ENCODE measurements around the gene SLC35D2.
"Not testable (repeated sequence)": the region's sequence is repeated elsewhere in the genome, so short reads cannot be mapped to it uniquely, and the experiment has no call there.

The SLC35D2 gene

GRCh38 chr9:96361668-96362067 is 21.8 kb downstream of the SLC35D2 start:
- no peak for DNase-seq (ENCODE audit: low read depth in 3 of 3)

- no peak for DNase-seq (ENCODE audit: low read depth in 3 of 3)
Measured at GRCh38 chr9:96360976-96361375, 22.5 kb downstream of the SLC35D2 start.

GRCh38 chr9:96360523-96360922 is 23.0 kb downstream of the SLC35D2 start:
- not testable (repeated sequence) for DNase-seq (ENCODE audit: low read depth in 3 of 3)

DNA sequence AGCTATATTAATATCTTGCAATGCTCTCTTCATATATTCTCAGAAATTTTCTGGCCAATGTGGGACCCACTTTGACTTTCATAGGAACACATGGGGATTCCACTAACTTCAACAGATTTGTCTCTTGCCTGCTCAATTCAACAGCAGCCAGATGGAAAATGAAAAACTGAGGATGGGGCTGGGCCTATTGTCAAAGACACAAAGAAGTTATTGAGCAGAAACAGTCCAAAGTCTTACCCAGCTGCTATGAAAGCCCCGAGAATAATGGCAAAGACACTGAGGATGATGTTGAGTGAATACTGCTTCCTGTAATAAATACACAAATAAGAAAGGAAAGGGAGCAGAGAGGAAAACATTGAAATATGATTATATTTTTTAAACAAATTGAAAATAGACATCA is 32.6 kb downstream of the SLC35D2 start:
- no peak for DNase-seq (ENCODE audit: low read depth in 3 of 3)

GRCh38 chr9:96348261-96348660 is 35.2 kb downstream of the SLC35D2 start:
- DNase-seq (ENCODE audit: low read depth in 3 of 3) = no peak

GRCh38 chr9:96345551-96345950 is 38.0 kb downstream of the SLC35D2 start:
- DNase-seq (ENCODE audit: low read depth in 3 of 3) = no peak

GRCh38 chr9:96344458-96345180 is 38.9 kb downstream of the SLC35D2 start:
- no peak for DNase-seq (ENCODE audit: low read depth in 3 of 3)

GRCh38 chr9:96343515-96344360 is 39.8 kb downstream of the SLC35D2 start:
- DNase-seq (ENCODE audit: low read depth in 3 of 3) = no peak

- DNase-seq (ENCODE audit: low read depth in 3 of 3) = no peak
Measured at GRCh38 chr9:96342571-96343245, 40.8 kb downstream of the SLC35D2 start.

DNA sequence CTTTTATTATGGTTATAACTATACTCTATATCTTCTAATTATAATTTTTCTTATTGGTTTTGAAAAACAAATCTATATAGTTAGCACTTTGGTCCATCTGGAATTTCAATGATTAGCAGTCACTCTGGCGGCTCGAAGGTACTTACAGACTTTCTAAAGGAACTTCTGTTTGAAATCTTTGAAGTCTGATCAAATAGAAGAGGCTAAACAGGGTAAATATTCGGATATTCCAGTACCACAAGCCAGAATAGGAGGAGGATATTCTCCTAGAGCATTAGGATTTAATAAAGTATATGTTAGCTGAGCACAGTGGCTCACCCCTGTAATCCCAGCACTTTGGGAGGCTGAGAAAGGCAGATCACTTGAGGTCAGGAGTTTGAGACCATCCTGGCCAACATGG is 42.8 kb downstream of the SLC35D2 start:
- no peak for DNase-seq (ENCODE audit: low read depth in 3 of 3)

DNA sequence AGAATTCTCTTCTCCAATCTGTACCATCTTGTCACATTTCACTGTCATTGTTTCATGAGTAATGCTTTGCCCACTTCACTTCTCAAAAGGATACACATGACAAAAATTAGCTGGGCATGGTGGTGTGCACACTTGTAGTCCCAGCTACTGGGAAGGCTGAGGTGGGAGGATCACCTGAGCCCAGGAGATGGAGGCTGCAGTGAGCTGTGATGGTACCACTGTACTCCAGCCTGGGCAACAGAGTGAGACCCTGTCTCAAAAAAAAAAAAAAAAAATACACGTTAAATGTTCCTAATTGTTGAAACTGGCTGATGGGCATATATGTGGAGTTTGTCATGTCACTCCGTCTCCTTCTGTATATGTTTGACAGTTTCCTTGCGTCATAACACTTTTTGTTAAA is 45.2 kb downstream of the SLC35D2 start:
- DNase-seq (ENCODE audit: low read depth in 3 of 3) = no peak

DNA sequence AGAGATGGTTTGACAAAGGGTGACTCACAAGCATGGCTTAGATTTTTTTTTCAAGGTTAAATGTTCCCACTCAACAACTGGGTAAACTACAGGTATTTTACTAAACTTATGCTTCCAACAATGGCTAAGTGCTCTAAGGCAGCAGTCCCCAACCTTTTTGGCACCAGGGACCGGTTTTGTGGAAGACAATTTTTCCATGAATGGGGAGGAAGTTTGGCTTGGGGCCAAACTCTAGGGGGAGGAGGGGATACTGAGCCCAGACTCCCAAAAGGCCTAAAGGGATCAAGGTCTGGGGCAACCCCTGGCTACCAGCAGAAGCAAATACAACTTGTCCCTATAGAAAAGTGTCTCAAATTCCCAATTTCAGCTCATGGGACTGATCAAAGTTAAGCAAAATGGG is 49.6 kb downstream of the SLC35D2 start:
- no peak for DNase-seq (ENCODE audit: low read depth in 3 of 3)

DNA sequence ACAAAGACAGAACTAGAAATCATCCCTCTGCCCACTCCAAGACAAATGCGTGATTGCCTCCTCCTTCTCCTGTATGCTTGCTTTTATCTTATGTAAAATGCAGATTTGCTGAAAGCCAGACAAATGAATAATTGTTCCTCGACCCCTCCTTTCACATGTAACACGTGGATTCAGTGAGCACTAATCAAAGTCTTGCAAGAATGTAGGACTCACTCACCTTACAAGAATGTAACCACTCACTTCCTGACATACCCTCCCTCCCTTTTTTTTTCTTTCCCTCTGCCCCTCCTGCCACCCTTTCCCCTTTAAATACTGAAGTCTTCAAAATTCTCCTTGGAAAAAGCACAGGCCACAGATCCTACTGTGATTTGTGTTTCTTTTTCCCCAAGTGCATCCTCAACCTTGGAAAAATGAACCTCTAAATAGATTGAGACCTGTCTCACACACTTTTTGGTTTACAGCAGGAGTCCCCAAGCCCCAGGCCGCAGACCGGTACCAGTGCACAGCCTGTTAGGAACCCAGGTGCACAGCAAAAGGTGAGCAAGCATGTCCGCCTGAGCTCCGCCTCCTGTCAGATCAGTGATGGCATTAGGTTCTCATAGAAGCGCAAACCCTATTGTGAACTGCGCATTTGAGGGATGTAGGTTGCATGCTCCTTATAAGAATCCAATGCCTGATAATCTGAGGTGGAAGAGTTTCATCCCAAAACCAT is 52.1 kb downstream of the SLC35D2 start:
- no peak for DNase-seq (ENCODE audit: low read depth in 3 of 3)

DNA sequence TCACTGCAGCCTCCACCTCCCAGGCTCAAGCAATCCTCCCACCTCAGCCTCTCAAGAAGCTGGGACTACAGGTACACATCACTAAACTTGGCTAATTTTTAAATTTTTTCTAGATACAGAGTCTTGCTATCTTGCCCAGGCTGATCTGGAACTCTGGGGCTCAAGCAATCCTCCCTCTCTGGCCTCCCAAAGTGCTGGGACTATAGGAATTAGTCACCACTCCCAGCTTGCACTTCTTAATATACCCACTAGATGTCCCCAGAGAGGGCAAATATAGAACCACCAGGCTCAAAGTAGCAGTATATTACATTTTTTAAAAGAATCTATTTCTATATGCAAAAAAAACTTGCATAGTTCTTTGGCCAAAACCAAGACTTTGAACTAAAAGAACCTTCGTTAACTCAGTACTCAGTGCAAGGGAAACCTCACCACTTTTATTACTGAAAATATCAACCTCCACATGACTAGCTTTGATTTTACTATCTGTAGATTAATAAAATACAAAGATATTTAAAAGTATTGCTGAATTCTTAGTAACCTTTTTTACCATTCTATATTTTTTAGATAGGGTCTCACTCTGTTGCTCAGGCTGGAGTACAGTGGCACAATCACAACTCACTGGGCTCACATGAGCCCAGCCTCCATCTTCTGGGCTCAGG is 55.7 kb downstream of the SLC35D2 start:
- peak in 2 of 3 experiments; percentile 14 to 29 for DNase-seq (ENCODE audit: low read depth in 3 of 3)

- DNase-seq (ENCODE audit: low read depth in 3 of 3) = no peak
Measured at GRCh38 chr9:96323169-96323568, 60.3 kb downstream of the SLC35D2 start.

DNA sequence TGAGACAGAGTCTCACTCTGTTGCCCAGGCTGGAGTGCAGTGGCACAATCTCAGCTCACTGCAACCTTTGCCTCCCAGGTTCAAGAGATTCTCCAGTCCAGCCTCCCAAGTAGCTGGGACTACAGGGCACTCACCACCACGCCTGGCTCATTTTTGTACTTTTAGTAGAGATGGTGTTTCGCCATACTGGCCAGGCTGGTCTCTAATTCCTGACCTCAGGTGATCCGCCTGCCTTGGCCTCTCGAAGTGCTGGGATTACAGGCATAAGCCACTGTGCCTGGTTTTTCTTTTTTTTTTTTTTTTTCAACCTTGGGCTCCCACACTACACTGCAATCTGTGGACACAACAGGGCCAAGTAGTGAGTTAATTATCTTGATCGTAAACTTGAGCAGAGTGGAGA is 60.8 kb downstream of the SLC35D2 start:
- DNase-seq (ENCODE audit: low read depth in 3 of 3) = not testable (repeated sequence)

GRCh38 chr9:96322210-96322609 is 61.3 kb downstream of the SLC35D2 start:
- DNase-seq (ENCODE audit: low read depth in 3 of 3) = not testable (repeated sequence)

DNA sequence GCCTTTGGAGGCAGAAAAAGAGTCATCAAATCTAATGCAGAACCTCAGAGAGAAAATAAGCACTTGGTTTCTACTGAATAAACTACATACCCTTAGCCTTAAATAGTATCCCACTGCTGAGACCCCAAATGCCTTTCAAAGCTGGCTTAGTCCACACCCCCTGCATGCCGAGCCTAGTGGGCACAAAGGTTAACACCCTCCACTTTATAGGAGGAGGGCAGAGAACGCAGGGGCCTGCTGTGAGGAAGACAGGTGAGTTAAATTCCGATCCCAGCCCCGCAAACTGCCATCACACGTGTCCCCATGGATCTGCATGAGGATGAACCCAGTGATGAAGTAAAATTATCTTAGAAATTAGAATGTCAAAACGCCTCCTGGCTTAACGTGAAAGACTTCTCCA is 62.0 kb downstream of the SLC35D2 start:
- DNase-seq (ENCODE audit: low read depth in 3 of 3) = no peak

DNA sequence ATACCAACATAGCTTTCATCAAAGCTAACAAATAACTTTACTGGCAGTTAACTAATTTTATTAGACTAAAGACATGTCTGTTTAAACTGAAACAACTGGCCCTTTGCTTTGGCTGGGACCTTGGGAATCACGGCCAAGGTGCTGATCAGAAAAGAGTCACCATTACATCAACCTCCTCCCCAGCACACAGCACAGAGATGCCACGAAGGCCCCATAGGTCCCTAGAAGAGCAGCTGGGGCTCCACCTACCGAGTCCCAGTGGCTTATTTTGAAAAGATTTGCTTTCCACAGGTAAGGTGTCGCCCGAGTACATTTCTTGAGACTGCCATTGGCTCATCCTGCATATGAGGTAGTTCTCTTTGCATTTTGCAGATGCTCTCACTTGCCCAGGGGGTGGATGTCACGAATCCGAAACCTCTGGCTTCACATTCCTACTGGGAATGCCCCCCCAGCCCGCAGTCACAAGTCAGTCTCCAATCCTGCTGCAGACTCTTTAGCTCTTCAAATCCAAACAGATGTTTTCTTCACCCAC is 62.7 kb downstream of the SLC35D2 start:
- DNase-seq (ENCODE audit: low read depth in 3 of 3) = no peak

DNA sequence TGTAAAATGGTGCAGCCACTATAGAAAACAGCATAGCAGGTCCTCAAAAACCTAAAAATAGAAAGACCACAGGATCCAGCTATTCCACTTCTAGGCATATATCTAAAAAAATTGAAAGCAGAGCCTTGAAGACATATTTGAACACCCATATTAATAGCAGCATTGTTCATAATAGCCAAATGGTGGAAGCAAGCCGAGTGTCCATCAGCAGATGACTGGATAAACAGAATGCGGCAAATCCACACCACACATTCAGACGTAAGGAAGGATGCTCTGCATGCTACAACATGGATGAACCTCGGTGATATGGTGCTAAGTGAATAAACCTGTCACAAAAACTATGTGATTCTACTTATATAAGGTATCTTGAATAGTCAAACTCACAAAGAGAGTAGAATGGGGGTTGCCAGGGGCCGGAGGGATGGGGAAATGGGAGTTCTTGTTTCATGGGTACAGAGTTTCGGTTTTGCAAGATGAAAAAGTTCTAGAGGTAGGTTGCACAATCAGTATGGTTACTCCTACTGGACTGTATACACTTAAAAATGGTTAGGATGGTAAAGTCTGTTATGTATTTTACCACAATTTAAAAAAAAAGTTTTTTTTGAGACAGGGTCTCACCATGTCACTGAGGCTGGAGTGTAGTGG is 64.5 kb downstream of the SLC35D2 start:
- DNase-seq (ENCODE audit: low read depth in 3 of 3) = no peak
